Nephron (organoid): ENCODE results near the gene PDZD2.
A peak's percentile ranks its signal among the peaks of the same experiment; 100 is the strongest.

Source experiments
- H3K27ac Mint-ChIP-seq, 3 experiments: 2 replicates each; pipeline ENCODE4 v1.8.0; 2020; ENCODE audit warnings: mixed read lengths in 3 of 3, mild to moderate bottlenecking in 2 of 3, moderate library complexity in 1 of 3
- H3K27me3 Mint-ChIP-seq: 2 replicates; pipeline ENCODE4 v1.8.0; 2021; ENCODE audit warnings: low read depth, mild to moderate bottlenecking, moderate library complexity, mixed read lengths
- H3K36me3 Mint-ChIP-seq: 2 replicates; pipeline ENCODE4 v1.8.0; 2020; ENCODE audit warnings: low read depth, mixed read lengths
- H3K4me1 Mint-ChIP-seq: 2 replicates; pipeline ENCODE4 v1.8.0; 2020; ENCODE audit warnings: mixed read lengths
- H3K4me3 Mint-ChIP-seq, 3 experiments: 2 replicates each; pipeline ENCODE4 v1.8.0; 2020; ENCODE audit warnings: mild to moderate bottlenecking in 3 of 3, mixed read lengths in 3 of 3, moderate library complexity in 2 of 3
- H3K9me3 Mint-ChIP-seq: 2 replicates; pipeline ENCODE4 v1.8.0; 2020; ENCODE audit warnings: mixed read lengths
- CTCF ChIP-seq, 3 experiments: fragments of 200-600 bp; sonication (generic); IDR thresholded peaks; one replicate each; pipeline ENCODE4 v1.5.0; 2021; ENCODE audit warnings: antibody characterized with exemption in 3 of 3; ENCODE audit not compliant: unreplicated experiment in 3 of 3

Gene PDZD2

GRCh38 chr5:32042551-32042961, 403.6 kb downstream of the PDZD2 start:
- H3K27ac Mint-ChIP-seq, result peak overlapping the region in 1 of 3 experiments; percentile 90
- no peak for TF ChIP-seq CTCF (IDR thresholded peaks at IDR 0.05; ENCODE audit: unreplicated experiment in 3 of 3)
- peaks cover 15% of the 10 kb centered on the region for H3K9me3 Mint-ChIP-seq
- H3K27me3 Mint-ChIP-seq, result peaks cover 3% of the 10 kb centered on the region
- no peak overlapping the region for H3K4me3 Mint-ChIP-seq
- peaks cover 37% of the 10 kb centered on the region for H3K36me3 Mint-ChIP-seq
- peaks cover 13% of the 10 kb centered on the region for H3K4me1 Mint-ChIP-seq

DNA sequence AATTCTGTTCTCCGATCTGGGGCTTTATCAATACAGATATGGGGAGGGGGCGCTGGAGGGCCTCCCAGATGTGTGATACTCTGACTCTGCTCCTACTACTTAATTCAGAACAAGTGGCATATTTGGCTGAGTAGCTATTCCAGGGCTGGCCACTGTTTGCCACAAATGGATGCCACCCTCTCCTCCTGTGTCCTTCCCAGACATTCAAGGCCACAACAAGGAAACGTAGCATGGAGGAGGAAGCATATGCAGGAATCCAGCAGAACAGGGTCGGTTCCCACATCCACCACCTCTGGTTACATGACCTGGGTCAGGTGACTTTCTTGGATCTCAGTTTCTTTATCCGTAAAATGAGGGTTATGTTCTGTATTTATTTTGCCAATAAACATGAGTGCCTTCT, 404.2 kb downstream of the PDZD2 start:
- no peak overlapping the region for H3K4me3 Mint-ChIP-seq
- peaks cover 13% of the 10 kb centered on the region for H3K4me1 Mint-ChIP-seq
- peak overlapping the region in 1 of 3 experiments; percentile 54 for H3K27ac Mint-ChIP-seq

GRCh38 chr5:32044434-32044833, 405.5 kb downstream of the PDZD2 start:
- no peak overlapping the region for H3K27ac Mint-ChIP-seq
- H3K4me1 Mint-ChIP-seq, result peaks cover 13% of the 10 kb centered on the region
- peaks cover 11% of the 10 kb centered on the region for H3K9me3 Mint-ChIP-seq
- TF ChIP-seq CTCF (IDR thresholded peaks at IDR 0.05; ENCODE audit: unreplicated experiment in 3 of 3), result no peak
- H3K4me3 Mint-ChIP-seq, result no peak overlapping the region
- H3K27me3 Mint-ChIP-seq, result peaks cover 3% of the 10 kb centered on the region
- H3K36me3 Mint-ChIP-seq, result peaks cover 26% of the 10 kb centered on the region

More for the DNA sequence above, 404.2 kb downstream of the PDZD2 start:
- TF ChIP-seq CTCF (IDR thresholded peaks at IDR 0.05; ENCODE audit: unreplicated experiment in 3 of 3), result no peak
- Mint-ChIP-seq H3K36me3 (peaks cover 36% of the 10 kb centered on the region), H3K9me3 (peaks cover 14% of the 10 kb centered on the region), H3K27me3 (peaks cover 3% of the 10 kb centered on the region)

GRCh38 chr5:32044939-32045338, 406.0 kb downstream of the PDZD2 start:
- no peak overlapping the region for H3K27ac Mint-ChIP-seq
- H3K27me3 Mint-ChIP-seq, result peaks cover 3% of the 10 kb centered on the region
- H3K4me3 Mint-ChIP-seq, result no peak overlapping the region
- H3K4me1 Mint-ChIP-seq, result peaks cover 13% of the 10 kb centered on the region
- peaks cover 23% of the 10 kb centered on the region for H3K36me3 Mint-ChIP-seq
- TF ChIP-seq CTCF (IDR thresholded peaks at IDR 0.05; ENCODE audit: unreplicated experiment in 3 of 3), result no peak
- peaks cover 11% of the 10 kb centered on the region for H3K9me3 Mint-ChIP-seq

DNA sequence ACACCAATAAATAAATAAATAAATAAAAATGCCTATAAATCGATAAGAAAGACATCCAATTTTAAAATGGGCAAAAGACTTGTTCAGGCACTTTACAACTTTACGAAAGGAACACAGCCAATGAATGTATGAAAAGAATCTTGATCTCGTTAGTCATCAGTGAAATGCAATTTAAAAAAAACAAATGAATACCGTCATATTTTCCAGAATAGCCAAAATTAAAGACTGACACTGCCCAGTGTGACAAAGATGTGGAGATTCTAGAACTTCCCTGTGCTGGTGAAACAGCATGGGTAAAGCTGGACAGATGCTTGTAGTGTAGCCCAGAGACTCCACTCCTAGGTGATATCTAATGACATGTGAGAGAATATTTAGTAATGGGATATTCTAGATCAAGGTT, 408.1 kb downstream of the PDZD2 start:
- no peak for TF ChIP-seq CTCF (IDR thresholded peaks at IDR 0.05; ENCODE audit: unreplicated experiment in 3 of 3)
- H3K36me3 Mint-ChIP-seq, result peaks cover 20% of the 10 kb centered on the region
- peaks cover 8% of the 10 kb centered on the region for H3K9me3 Mint-ChIP-seq

DNA sequence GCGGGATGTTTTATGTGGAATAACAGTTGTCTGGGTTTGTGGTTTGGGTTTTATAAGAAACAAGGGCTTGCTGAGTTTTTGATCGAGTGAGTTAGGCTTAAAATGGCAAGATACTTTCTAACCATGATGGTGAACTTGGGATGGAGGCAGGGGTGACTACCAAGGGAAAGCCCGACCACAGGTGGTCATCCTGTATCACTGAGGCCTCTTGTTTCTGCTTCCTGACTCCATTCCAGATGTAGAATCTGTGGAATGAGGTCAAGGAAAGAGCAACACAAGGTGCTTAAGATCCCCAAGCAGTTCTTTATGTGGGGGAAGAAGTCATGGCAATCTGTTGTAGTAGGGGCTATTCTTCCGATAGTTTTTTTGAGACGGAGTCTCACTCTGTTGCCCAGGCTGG, 412.9 kb downstream of the PDZD2 start:
- H3K27ac Mint-ChIP-seq, result no peak overlapping the region
- no peak for TF ChIP-seq CTCF (IDR thresholded peaks at IDR 0.05; ENCODE audit: unreplicated experiment in 3 of 3)
- no peaks in the 10 kb centered on the region for H3K9me3 Mint-ChIP-seq
- no peak overlapping the region for H3K4me3 Mint-ChIP-seq
- peaks cover 9% of the 10 kb centered on the region for H3K4me1 Mint-ChIP-seq
- H3K27me3 Mint-ChIP-seq, result no peaks in the 10 kb centered on the region
- peaks cover 14% of the 10 kb centered on the region for H3K36me3 Mint-ChIP-seq

More for the DNA sequence above, 408.1 kb downstream of the PDZD2 start:
- Mint-ChIP-seq H3K4me3 (no peak overlapping the region), H3K27ac (no peak overlapping the region), H3K4me1 (peaks cover 13% of the 10 kb centered on the region), H3K27me3 (peaks cover 3% of the 10 kb centered on the region)
